ENCODE data around the gene C10orf67.
"Not testable (repeated sequence)": the region's sequence is repeated elsewhere in the genome, so short reads cannot be mapped to it uniquely, and the experiment has no call there.

The C10orf67 gene

DNA sequence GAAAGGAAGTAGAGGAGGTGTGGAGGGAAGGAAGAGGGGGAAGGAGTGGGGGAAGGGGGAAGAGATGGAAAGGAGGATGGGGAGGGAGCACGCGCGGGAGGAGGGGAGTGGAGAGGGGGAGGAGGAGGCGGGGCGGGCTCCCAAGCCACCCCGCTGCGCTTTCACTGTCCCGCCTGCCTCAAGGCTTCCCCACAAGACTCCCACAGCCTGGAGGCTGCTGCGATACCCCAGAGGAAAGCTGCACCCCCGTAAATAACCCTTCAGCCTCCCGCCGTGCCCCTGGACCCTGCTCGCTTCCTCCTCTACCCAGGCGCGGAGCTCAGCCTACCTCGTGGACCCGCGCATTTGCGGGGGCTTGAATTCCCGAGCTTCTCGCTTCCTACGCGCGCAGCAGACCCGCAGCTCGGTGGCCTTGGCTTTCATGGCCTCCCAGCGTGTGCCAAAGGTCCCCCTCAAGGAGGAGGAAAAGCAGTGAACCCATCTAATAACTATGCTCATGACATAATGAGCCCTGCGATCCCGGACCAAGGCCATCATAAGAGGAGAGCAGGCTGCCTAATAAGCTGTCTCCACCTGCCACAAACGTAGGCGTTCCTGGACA is at the start of gene C10orf67:
Gene C10orf67 (minus strand): TSS at position 557 of the 601 bp plus-strand sequence. CDS start 23 bp downstream, at position 534.
- DNase-seq: peak in 1 of 2 experiments; percentile 42

DNA sequence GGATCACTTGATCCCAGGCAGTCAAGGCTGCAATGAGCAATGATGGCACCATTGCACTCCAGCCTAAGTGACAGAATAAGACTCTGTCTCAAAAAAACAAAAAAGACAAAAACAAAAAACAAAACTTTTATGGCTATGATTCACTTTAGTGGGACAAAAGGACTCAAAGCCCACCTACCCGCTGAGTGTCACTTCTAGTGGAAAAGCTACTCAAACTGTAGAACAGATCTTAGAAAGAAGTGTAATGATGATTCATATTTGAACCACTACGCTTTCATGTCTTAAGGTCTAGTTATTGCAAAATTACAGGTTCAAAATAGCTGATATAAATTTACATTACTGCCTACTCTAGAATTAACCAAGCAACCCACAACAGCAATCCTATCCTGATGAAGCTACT is 47.2 kb upstream of the C10orf67 start:
- no peak for DNase-seq

DNA sequence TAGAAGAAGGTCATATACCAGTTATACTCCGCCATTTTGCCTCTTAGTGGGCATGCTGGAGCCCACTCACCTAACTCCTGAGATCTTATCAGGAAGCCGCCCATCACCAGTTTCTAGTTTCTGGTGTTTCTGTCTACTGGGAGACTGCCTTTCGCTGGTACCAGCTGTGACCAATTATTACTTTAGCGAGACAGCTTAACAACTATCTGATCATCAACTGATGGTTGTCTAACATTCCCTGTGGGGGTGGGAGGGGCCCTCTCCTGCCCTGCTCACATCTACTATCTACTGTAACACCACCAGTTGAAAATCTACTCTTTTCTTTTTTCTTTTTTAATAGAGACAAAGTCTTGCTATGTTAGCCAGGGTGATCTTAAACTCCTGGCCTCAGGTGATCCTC is 46.2 kb upstream of the C10orf67 start:
- DNase-seq: no peak

DNA sequence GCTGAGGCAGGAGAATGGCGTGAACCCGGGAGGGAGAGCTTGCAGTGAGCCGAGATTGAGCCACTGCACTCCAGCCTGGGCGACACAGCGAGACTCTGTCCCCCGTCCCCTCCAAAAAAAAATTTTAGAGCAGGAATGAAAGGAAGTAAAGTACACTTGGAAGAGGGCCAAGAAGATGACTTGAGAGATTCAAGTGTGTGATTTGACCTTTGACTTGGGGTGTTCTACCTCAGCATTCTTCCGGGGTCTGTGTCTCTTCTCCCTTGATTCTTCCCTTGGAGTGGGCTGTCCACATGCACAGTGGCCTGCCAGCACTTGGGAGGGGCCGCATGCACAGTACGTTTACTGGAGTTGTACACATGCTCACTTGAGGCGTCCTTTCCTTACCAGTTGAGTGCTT is 45.8 kb upstream of the C10orf67 start:
- not testable (repeated sequence) for DNase-seq

DNA sequence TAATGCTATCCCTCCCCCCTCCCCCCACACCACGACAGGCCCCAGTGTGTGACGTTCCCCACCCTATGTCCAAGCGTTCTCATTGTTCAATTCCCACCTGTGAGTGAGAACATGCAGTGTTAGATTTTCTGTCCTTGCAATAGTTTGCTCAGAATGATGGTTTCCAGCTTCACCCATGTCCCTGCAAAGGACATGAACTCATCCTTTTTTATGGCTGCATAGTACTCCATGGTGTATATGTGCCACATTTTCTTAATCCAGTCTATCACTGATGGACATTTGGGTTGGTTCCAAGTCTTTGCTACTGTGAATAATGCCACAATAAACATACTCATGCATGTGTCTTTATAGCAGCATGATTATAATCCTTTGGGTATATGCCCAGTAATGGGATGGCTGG is 42.9 kb upstream of the C10orf67 start:
- DNase-seq: not testable (repeated sequence)

DNA sequence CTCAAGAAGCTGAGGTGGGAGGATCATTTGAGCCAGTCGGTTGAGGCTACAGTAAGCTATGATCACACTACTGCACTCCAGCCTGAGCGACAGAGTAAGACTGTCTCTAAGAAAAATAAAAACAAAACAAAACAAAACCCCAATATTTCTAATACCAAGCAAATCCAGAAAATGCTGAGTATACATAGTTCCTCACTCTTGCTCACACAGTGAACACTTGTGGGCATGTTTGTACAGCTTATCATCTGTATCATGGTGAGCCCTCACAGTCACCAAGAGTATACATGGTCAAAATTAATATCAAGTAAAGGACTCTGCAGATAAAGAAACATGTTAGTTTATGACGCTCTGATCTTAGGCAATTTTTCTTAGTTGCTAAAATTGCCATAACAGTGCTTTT is 41.5 kb upstream of the C10orf67 start:
- no peak for DNase-seq

DNA sequence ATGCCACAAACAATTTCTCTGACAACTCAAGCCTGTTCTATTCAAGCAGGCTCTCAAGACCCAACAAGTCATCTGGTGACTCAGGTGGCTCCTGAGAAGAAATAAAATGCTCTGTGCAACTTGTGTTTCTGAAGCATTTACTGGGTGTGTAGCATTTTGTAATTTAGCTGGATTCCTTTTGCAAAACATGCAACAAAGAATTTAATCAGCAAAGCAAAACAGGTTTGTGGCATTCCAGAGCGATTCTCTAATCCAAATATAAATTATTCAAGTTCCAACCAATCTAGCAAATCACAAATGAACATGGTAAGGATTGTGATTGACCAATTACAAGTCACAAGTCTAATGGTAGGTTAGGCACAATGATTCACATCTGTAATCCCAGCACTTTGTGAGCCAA is 39.8 kb upstream of the C10orf67 start:
- DNase-seq: no peak

DNA sequence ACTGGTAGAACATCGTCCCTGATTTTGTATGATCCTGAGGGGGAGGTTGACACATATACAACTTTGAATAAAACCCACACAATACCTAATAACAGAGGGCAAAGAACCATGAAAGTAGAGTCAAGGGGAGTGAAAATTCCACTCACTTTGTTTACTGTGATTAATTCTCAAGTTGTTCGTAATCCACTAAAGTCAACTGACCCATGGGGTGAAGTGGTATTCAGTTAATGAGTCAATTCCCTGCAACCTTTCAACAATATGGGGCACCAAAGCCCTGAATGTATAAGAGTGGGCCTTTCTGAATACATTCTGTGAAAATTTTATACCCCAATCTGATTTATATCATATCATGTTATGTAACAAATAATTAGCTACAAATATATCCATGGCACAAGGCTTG is 39.0 kb upstream of the C10orf67 start:
- no peak for DNase-seq

DNA sequence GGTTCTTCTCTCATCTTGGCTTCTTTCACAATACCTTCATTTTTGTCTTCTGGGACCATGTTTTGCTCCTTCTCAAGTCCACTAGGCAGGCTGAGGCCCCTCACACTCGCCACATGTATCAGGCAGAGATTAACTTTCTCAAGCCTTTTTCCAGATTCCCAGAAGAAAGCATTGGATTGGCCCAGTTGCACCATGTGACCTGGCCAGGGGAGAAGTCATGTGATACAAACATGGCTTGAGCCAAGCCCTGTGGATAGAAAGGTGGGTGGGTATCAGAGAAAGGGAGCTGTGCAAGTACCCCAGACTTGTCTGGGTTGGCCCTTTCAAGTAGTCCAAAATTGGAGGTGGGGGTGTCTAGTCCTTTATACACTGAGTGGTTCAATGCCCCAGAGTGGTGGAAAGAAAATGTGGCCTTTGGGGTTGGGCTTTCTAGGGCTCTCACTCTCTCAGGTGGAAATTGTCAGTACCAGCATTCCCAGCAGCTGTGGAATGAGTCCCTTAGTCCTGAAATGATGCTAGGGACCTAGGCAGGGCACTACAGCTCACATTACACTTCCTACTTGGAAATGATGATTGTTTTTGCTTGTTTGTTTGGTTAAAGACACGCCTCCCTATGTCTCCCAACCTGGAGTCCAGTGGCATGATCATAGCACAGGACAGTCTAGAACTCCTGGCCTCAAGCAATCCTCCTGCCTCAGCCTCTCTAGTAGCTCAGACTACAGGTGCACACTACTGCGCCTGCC is 36.9 kb upstream of the C10orf67 start:
- DNase-seq: no peak

DNA sequence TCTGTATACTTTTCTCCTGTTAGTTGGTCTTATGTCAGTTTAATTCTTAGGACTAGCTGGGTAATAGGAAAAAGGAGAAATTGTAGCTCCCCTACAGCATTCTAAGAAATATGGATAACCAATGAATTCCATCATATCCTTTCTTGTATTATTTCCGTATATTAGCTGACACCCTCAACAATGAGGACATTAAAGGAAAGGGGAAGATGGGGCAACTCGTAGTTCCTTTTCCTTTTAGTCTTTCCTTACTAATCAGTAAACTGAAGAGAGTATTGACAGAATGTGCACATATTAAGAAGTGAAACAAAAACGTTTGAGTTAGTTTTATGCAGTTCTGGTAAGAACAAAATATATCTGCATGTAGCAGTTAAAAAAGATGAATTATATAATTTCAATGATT is 35.1 kb upstream of the C10orf67 start:
- DNase-seq: no peak

DNA sequence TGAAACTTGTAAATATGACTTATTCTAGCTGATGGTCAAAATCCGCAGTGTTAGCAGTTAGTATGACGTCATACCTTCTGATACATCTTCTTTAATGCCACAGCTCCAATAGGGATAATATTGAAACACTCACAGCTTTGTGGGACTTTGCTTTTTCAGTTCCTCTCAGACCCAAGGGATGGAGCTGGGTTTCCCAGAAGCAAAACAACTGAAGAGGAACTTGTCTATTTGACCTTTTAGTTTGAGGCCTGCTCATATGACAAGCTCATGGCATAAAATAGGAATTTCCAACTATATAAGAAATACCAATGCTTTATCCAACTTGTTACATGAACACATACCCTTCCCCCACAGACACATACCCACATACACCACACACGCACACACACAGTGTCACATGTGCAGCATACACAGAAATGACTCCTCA is 31.6 kb upstream of the C10orf67 start:
- DNase-seq: no peak

DNA sequence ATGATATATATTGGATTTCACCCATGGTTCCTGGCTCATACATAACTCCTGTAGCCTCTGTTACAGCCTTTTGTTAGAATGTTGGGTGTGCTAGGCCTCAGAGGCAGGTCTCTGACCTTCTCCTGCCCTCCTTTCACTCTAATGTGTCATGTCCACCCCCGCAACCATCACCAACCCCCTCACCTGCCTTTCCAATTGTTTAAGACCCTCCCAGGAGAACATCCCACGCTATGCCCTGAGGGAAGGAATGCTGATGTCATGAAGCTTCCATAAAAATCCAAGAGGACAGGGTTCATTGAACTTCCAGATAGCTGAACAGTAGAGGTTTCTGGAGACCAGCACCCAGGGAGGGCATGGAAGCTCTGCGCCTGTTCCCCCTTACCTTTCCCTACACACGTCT is 30.8 kb upstream of the C10orf67 start:
- DNase-seq: no peak

DNA sequence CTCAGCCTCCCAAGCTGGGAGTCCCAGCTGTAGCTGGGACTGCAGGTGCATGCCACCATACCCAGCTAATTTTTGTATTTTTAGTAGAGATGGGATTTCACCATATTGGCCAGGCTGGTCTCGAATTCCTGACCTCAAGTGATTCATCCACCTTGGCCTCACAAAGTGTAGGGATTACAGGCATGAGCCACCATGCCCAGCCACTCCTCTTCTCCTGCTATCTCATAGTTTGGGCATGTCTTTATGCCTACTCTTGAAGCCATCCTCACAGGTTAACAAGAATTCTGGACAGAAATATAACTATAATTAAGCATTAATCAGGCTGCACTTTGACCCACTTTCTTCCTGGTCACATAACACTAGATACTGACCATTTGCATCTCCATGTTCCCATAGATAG is 28.6 kb upstream of the C10orf67 start:
- DNase-seq: no peak

DNA sequence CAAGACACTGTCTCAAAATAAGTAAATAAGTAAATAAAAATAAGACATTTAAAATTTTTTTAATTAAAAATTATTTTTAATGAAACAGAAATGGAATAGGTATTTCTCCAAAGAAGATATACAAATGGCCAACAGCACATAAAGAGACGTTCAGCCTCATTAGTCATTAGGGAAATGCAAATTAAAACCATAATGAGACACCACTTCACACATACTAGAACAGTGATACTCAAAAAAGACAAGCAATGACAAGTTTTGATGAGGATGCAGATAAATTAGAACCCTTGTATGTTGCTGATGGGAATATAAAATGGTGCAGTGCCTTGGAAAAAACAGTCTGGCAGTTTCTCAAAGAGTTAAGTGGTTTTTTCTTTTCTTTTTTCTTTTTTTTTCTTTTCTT is 26.5 kb upstream of the C10orf67 start:
- DNase-seq: no peak

DNA sequence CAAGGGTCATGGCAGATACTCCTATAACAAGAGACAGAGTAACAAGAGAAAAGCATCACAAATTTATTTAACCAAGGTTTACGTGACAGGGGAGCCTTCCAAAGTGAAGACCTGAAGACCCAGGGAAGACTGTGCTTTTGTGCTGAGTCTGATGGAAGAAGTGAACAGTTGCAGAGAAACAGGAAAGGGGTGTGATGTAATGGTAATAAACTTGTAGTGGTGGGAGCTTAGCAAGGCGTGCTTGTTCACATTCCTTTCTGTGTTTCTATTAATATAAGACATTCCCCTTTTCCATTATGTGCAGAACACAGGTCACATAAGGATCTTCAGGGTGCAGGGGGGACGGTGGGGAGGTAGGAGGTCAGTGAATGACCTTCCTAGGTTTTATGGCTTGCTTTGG is 25.5 kb upstream of the C10orf67 start:
- no peak for DNase-seq

DNA sequence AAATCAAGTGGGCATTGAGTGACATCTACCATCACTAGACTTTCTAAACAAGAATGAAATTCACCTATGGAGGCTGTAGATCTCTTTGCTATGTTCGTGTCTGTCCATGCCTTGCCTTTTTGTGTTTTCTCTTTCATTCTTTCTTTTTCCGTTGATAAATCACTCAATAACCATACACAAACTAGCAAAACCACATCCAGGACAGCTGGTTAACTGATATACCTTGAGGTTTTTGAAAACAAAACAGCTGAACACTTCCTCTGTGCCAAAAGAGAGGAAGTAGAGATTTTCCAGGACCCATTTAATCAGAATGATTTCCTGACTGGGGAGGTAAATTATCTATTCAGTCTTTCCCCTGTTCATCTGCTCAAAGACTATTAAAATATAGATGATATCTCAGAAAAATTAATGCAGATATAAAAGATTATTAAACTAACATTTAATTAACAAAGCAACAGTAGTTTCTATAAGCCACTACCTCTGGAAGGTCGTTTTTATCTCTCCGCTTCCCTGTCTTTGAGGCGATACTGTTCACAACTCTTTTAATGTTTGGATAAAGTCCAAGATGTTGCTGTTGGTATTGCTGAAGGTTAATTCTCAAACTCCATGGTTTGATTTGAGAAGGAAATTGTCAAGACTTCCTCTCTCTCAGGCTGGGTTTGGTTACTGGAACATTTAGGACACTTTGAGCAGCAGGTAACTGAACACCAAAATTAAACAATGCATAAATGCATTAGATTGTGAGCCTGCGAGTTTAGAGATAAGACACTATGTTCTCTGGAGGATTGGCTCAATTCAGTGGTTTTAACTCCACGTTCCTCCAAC is 24.4 kb upstream of the C10orf67 start:
- no peak for DNase-seq

DNA sequence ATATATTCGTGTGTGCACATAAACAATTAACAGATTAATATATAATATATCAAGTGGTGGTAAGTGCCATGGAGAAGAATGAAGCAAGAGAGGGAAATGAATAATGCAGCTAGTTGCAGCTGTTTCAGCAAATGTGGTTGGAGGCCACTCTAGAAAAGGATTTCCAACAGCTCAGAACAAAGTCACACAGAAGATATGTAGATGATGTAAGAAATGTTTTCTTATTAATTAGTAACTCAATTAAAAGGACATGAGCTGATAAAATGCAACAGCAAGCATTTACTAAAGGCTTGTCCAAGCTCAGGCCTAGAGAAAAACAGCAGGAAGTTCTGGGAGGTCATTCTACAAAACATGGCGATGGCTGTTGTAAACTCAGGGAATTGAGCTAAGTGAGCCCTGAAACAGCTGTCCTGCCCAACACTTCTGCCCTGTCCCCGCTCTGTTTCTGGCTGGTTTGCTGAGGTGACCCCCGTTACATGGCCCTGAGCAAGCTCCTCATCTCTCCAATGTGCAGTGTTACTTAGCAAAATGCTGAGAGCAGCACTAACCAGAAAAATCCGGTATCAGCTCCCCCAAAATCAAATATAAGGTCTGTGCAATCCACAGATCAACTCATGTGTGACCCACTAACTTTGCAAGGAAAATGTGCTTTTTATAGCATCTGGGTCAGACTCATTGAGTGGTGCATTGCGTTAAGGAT is 23.4 kb upstream of the C10orf67 start:
- no peak for DNase-seq

DNA sequence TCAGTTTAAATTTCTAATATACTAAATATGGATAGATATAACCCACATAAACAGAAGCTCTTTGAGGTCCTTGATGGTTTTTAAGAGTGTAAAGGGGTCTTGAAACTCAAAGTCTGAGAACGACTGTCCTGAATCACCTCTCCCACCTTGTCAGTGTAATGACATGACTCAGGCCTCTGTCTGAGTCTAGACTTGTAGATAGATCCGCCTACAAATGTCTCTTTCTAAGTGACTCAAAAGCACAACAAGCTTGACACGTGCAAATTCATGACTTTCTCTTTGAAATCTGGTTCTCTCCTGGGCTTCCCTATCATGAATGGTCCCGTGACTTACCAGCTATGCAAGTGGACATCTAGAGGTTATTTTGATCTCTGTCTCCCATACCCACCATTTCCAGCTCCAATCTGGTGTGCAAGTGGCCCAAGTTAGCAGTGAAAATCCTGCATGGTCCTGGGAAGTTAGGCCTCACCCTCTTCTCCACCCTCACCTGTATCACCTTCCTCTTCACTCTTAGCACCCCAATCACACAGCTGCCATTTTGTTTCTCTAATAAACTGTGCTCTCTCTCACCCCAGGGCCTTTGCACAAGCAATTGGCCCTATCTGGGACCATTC is 20.9 kb upstream of the C10orf67 start:
- DNase-seq: not testable (repeated sequence)

DNA sequence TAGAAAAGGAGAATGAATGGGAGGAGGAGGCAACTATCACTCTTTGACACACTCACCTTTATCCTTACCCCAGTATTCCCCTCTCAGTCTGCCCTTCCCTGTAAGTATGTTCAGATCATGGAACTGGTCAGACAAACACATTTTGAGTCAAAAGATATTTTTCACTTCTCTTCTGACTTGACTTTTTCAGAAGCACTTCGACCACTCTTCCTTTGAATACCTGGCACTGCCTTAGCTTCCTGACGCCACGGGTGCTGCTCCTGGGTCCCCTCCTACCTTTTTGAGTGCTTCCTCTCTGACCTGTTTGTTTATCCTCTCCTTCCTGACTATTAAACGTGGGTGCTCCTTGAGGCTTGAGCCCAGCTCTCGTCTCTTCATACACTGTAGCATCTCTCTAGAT is 19.8 kb upstream of the C10orf67 start:
- DNase-seq: no peak

DNA sequence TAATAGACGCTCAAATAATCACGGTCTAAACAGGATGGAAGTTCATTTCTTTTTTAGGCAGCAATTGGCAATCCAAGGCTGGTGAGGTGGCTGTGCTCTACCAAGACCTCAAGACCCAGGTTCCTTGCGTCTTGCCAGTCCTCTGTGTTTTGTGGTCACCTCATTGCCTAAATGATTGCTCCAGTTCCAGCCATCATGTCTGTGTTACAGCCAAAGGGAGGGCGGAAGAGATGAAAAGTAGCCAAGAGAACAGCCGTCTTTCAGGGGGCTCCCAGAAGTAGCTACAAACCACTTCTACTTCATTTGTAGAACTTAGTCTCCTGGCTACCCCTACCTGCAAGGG is 19.2 kb upstream of the C10orf67 start:
- no peak for DNase-seq

DNA sequence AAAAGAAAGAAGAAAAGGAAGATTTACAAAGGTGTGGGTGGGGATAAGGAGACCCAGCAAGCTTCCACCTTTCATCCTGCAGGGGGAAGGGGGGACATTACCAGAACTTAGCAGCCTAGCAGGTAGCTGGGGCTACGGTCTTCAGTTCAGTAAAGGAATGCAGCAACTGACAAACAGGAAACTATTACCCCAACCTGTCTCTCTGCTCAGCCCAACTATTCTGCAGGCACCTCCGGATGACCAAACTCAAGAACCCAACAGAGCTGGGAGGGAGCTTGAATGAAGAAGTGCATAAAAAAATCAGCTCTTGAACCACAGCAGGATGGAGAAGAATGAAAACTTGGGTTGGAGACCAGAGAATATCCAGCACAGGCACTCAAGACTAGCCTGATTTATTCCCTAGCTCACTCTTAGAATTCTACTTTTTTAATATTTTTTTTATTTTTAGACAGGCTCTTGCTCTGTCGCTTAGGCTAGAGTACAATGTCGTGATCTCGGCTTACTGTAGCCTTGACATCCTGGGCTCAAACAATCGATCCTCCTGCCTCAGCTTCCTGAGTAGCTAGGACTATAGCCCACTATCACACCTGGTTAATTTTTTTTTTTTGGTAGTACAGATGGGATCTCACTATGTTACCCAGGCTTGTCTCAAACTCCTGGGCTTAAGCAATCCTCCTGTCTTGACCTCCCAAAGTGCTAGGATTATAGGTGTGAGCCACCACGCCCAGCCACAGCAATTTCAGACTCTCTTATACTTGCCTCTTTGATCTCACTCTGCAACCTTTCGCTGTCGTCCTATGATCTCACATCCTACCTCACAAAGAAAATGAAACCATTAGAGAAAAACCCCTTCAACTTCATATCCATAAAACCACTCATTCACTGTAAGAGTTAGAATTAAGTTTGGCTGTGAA is 18.5 kb upstream of the C10orf67 start:
- DNase-seq: no peak

All from NCI-H1930 (cell line).